NB4 (cell line): ENCODE results near the gene PPFIA2.

Experiments used
- CTCF ChIP-seq: IDR thresholded peaks from one replicate; pipeline ENCODE4 v1.5.1; 2012; ENCODE audit warnings: low read depth, low read length
- MAX ChIP-seq: IDR thresholded peaks from 2 replicates; pipeline ENCODE4 v1.6.1; 2011; ENCODE audit warnings: low read depth, low read length
- MYC ChIP-seq: IDR thresholded peaks from 2 replicates; pipeline ENCODE4 v1.6.1; 2011; ENCODE audit warnings: low read depth, low read length
- POLR2A ChIP-seq: IDR thresholded peaks from 2 replicates; pipeline ENCODE4 v1.6.1; 2011; ENCODE audit warnings: mild to moderate bottlenecking; ENCODE audit not compliant: insufficient read length; ENCODE audit errors: extremely low read depth

- TF ChIP-seq CTCF = no peak
- TF ChIP-seq POLR2A = no peak
- no peak for TF ChIP-seq MAX
- no peak for TF ChIP-seq MYC
Observed at GRCh38 chr12:81499809-81500208, 259.3 kb downstream of the PPFIA2 start.
